Trophoblast cell (in vitro differentiated cells and primary cell): ENCODE results near the gene AADACL3.
A peak's percentile ranks its signal among the peaks of the same experiment; 100 is the strongest.
"Not testable (repeated sequence)": the region's sequence is repeated elsewhere in the genome, so short reads cannot be mapped to it uniquely, and the experiment has no call there.

Source experiments
- DNase-seq, 2 donors: peaks; one replicate each; pipeline ENCODE4 v3.0.0-alpha.2; 2016
- H2AFZ ChIP-seq: 2 replicates; pipeline ENCODE4 v1.6.1; 2013; ENCODE audit warnings: low read length, moderate library complexity, mild to moderate bottlenecking; ENCODE audit not compliant: insufficient read depth, poor library complexity
- H2AK5ac ChIP-seq: 2 replicates; pipeline ENCODE4 v1.6.1; 2013; ENCODE audit warnings: mild to moderate bottlenecking, low read length
- H2BK120ac ChIP-seq: 2 replicates; pipeline ENCODE4 v1.6.1; 2013; ENCODE audit warnings: low read length, mild to moderate bottlenecking, moderate library complexity; ENCODE audit not compliant: insufficient read depth, poor library complexity
- H2BK12ac ChIP-seq: 2 replicates; pipeline ENCODE4 v1.6.1; 2013; ENCODE audit warnings: mild to moderate bottlenecking, low read length, moderate library complexity
- H2BK5ac ChIP-seq: 2 replicates; pipeline ENCODE4 v1.6.1; 2013; ENCODE audit warnings: low read length, low read depth, moderate library complexity, mild to moderate bottlenecking; ENCODE audit not compliant: poor library complexity
- H3K14ac ChIP-seq: 2 replicates; pipeline ENCODE4 v1.6.1; 2013; ENCODE audit warnings: mild to moderate bottlenecking, low read length
- H3K18ac ChIP-seq: 2 replicates; pipeline ENCODE4 v1.6.1; 2013; ENCODE audit warnings: mild to moderate bottlenecking, low read length
- H3K23ac ChIP-seq: 2 replicates; pipeline ENCODE4 v1.6.1; 2013; ENCODE audit warnings: low read length
- H3K27ac ChIP-seq: 2 replicates; pipeline ENCODE4 v1.5.1; 2013; ENCODE audit warnings: low read depth, mild to moderate bottlenecking, inconsistent platforms, low read length, moderate library complexity
- H3K27me3 ChIP-seq: 2 replicates; pipeline ENCODE4 v1.6.1; 2013; ENCODE audit warnings: inconsistent platforms, mild to moderate bottlenecking, low read length, moderate library complexity; ENCODE audit not compliant: insufficient read depth
- H3K36me3 ChIP-seq, 2 experiments: 1 replicate in 1 of 2; 2 replicates in 1 of 2; pipeline ENCODE4 v1.6.1; 2013; ENCODE audit warnings: low read length in 2 of 2, mild to moderate bottlenecking in 2 of 2, moderate library complexity in 1 of 2; ENCODE audit not compliant: insufficient read depth in 2 of 2, control insufficient read depth in 1 of 2
- H3K4ac ChIP-seq: 2 replicates; pipeline ENCODE4 v1.6.1; 2013; ENCODE audit warnings: low read depth, mild to moderate bottlenecking, low read length, moderate library complexity
- H3K4me1 ChIP-seq, 2 experiments: 1 replicate in 1 of 2; 2 replicates in 1 of 2; pipeline ENCODE4 v1.6.1; 2013; ENCODE audit warnings: low read length in 2 of 2, mild to moderate bottlenecking in 2 of 2, moderate library complexity in 1 of 2; ENCODE audit not compliant: insufficient read depth in 2 of 2, control insufficient read depth in 1 of 2
- H3K4me2 ChIP-seq: 2 replicates; pipeline ENCODE4 v1.6.1; 2013; ENCODE audit warnings: inconsistent platforms, mild to moderate bottlenecking, low read length, moderate library complexity
- H3K4me3 ChIP-seq: 2 replicates; pipeline ENCODE4 v1.5.1; 2013; ENCODE audit warnings: mild to moderate bottlenecking, low read depth, low read length, inconsistent platforms
- H3K79me1 ChIP-seq: one replicate; pipeline ENCODE4 v1.6.1; 2013; ENCODE audit warnings: low read length
- H3K79me2 ChIP-seq: 2 replicates; pipeline ENCODE4 v1.6.1; 2013; ENCODE audit warnings: low read length, mild to moderate bottlenecking; ENCODE audit not compliant: control insufficient read depth, insufficient read depth, poor library complexity
- H3K9ac ChIP-seq: 2 replicates; pipeline ENCODE4 v1.6.1; 2013; ENCODE audit warnings: mild to moderate bottlenecking, low read length
- H3K9me3 ChIP-seq: 2 replicates; pipeline ENCODE4 v1.6.1; 2013; ENCODE audit warnings: low read depth, mild to moderate bottlenecking, control low read depth, inconsistent platforms, low read length; ENCODE audit not compliant: insufficient read depth
- H4K12ac ChIP-seq: 2 replicates; pipeline ENCODE4 v1.6.1; 2013; ENCODE audit warnings: low read depth, mild to moderate bottlenecking, low read length, moderate library complexity
- H4K8ac ChIP-seq: 2 replicates; pipeline ENCODE4 v1.6.1; 2013; ENCODE audit warnings: low read depth, mild to moderate bottlenecking, low read length, moderate library complexity
- H4K91ac ChIP-seq: one replicate; pipeline ENCODE4 v1.6.1; 2013; ENCODE audit warnings: low read depth, mild to moderate bottlenecking, low read length, moderate library complexity
- WGBS: extraction: QIAGEN DNeasy Blood & Tissue Kit; methylation state at CpG from one replicate; pipeline ENCODE4 v1.1.7; 2013; ENCODE audit warnings: missing lambda C conversion rate; ENCODE audit not compliant: insufficient read length, insufficient coverage; ENCODE audit errors: extremely low coverage; 5-methylcytosine and 5-hydroxymethylcytosine counted together

The AADACL3 gene

DNA sequence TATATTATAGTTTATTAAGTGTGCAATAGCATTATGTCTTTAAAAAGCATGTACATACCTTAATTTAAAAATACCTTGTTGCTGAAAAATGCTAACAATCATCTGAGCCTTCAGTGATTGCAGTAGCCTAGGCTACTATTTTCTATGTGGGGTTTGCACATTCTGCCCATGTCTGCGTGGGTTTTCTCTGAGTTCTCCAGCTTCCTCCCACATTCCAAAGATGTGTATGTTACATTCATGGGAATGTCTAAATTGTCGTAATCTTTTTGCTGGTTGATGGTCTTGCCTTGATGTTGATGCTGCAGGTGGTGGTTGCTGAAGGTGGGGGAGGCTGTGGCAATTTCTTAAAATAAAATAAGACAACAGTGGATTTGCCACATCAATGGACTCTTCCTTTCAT lies 12.5 kb downstream of the AADACL3 start:
- no peak overlapping the region for H3K14ac ChIP-seq
- no peak overlapping the region for H3K27ac ChIP-seq
- no peak overlapping the region for H2BK120ac ChIP-seq
- no peak overlapping the region for H2AFZ ChIP-seq
- H3K9me3 ChIP-seq, result peaks cover 2% of the 10 kb centered on the region
- no peaks in the 10 kb centered on the region for H3K27me3 ChIP-seq
- peak; percentile 54 to 91 for DNase-seq
- H4K8ac ChIP-seq, result no peak overlapping the region
- H3K23ac ChIP-seq, result no peak overlapping the region
- no peaks in the 10 kb centered on the region for H3K36me3 ChIP-seq
- WGBS, result no CpG with 5 or more reads among the region's 2 CpGs
- no peak overlapping the region for H3K4me3 ChIP-seq
- no peak overlapping the region for H3K4ac ChIP-seq
- no peak overlapping the region for H4K91ac ChIP-seq
- no peak overlapping the region for H3K9ac ChIP-seq
- no peaks in the 10 kb centered on the region for H3K79me2 ChIP-seq
- H2BK12ac ChIP-seq, result no peak overlapping the region
- H3K4me1 ChIP-seq, result no peaks in the 10 kb centered on the region
- H3K79me1 ChIP-seq, result no peaks in the 10 kb centered on the region
- H4K12ac ChIP-seq, result no peak overlapping the region
- no peak overlapping the region for H2AK5ac ChIP-seq
- H2BK5ac ChIP-seq, result no peak overlapping the region
- no peak overlapping the region for H3K4me2 ChIP-seq
- no peak overlapping the region for H3K18ac ChIP-seq

- Histone ChIP-seq H3K36me3 (no peaks in the 10 kb centered on the region), H3K27ac (no peak overlapping the region), H3K4me2 (no peak overlapping the region), H3K4me3 (no peak overlapping the region), H3K27me3 (no peaks in the 10 kb centered on the region), H3K79me2 (no peaks in the 10 kb centered on the region), H3K23ac (no peak overlapping the region), H3K4me1 (peaks cover 0 to 2% of the 10 kb centered on the region in 2 experiments), H4K12ac (no peak overlapping the region), H3K79me1 (no peaks in the 10 kb centered on the region), H3K18ac (no peak overlapping the region), H3K14ac (no peak overlapping the region), H3K9me3 (peaks cover 2% of the 10 kb centered on the region), H2AK5ac (no peak overlapping the region), H4K91ac (no peak overlapping the region), H2BK120ac (no peak overlapping the region), H4K8ac (no peak overlapping the region), H2BK5ac (no peak overlapping the region), H3K9ac (no peak overlapping the region), H2AFZ (no peak overlapping the region), H3K4ac (no peak overlapping the region), H2BK12ac (no peak overlapping the region)
- DNase-seq, result no peak
- no CpG with 5 or more reads among the region's 1 CpG for WGBS
Observed at GRCh38 chr1:12730156-12730555, 14.2 kb downstream of the AADACL3 start.

DNA sequence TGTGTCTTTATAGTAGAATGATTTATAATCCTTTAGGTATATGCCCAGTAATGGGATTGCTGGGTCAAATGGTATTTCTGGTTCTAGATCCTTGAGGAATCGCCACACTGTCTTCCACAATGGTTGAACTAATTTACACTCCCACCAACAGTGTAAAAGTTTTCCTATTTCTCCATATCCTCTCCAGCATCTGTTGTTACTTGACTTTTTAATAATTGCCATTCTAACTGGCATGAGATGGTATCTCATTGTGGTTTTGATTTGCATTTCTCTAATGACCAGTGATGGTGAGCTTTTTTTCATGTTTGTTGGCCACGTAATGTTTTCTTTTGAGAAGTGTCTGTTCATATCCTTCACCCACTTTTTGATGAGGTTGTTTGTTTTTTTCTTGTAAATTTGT lies 15.2 kb downstream of the AADACL3 start:
- not testable (repeated sequence) for H3K36me3 ChIP-seq, H3K4me2 ChIP-seq, H3K79me1 ChIP-seq, H3K4ac ChIP-seq, H3K23ac ChIP-seq, H3K9me3 ChIP-seq, H2BK5ac ChIP-seq, H3K4me1 ChIP-seq, H3K9ac ChIP-seq, DNase-seq, H3K27ac ChIP-seq, H3K27me3 ChIP-seq, H4K8ac ChIP-seq, H2AFZ ChIP-seq, H2BK12ac ChIP-seq, H4K91ac ChIP-seq, H2AK5ac ChIP-seq, H3K14ac ChIP-seq, H2BK120ac ChIP-seq, H3K18ac ChIP-seq, H3K4me3 ChIP-seq, H3K79me2 ChIP-seq, H4K12ac ChIP-seq
- WGBS, result no CpG with 5 or more reads among the region's 2 CpGs

GRCh38 chr1:12734651-12735050 lies 18.7 kb downstream of the AADACL3 start:
- Histone ChIP-seq H3K9ac (no peak overlapping the region), H4K91ac (no peak overlapping the region), H2BK120ac (no peak overlapping the region), H3K36me3 (no peaks in the 10 kb centered on the region), H3K18ac (no peak overlapping the region), H4K12ac (no peak overlapping the region), H2AK5ac (no peak overlapping the region), H3K14ac (no peak overlapping the region), H3K27ac (no peak overlapping the region), H3K23ac (no peak overlapping the region), H3K4me3 (no peak overlapping the region), H2AFZ (no peak overlapping the region), H3K27me3 (no peaks in the 10 kb centered on the region), H3K9me3 (peaks cover 2% of the 10 kb centered on the region), H2BK5ac (no peak overlapping the region), H3K4me2 (no peak overlapping the region), H2BK12ac (no peak overlapping the region), H3K79me1 (no peaks in the 10 kb centered on the region), H3K79me2 (no peaks in the 10 kb centered on the region), H4K8ac (no peak overlapping the region), H3K4me1 (peaks cover 0 to 2% of the 10 kb centered on the region in 2 experiments), H3K4ac (no peak overlapping the region)
- peak; percentile 80 to 86 for DNase-seq
- 100% methylated on average over 1 of the region's 3 CpGs for WGBS
